Upper lobe of left lung (tissue), 6 donors: ENCODE data around the gene CALN1. TPM values are rescaled to one million over a fixed set of nuclear protein-coding genes. Genes with fewer than 3 reads are reported as not detected.
A peak's percentile ranks its signal among the peaks of the same experiment; 100 is the strongest.

ENCODE experiments used
- ATAC-seq, 2 donors: fragments of 200-7000 bp; cut with Tn5 transposase; one replicate each; pipeline ENCODE4 v1.9.1; 2022; ENCODE audit warnings: mild to moderate bottlenecking in 2 of 2, moderate library complexity in 2 of 2; ENCODE audit not compliant: low FRiP score in 2 of 2
- DNase-seq, 2 donors: peaks; one replicate each; pipeline ENCODE4 v3.0.0-alpha.2; 2019 to 2020
- H3K27ac ChIP-seq, 4 donors: fragments of 200-600 bp; sonication (generic); one replicate each; pipeline ENCODE4 v1.5.1; 2016 to 2019
- H3K27me3 ChIP-seq, 4 donors: fragments of 200-600 bp; sonication (generic); one replicate each; pipeline ENCODE4 v1.5.1; 2017 to 2019
- H3K36me3 ChIP-seq, 4 donors: fragments of 200-600 bp; sonication (generic); one replicate each; pipeline ENCODE4 v1.5.1; 2016 to 2019
- H3K4me1 ChIP-seq, 4 donors: fragments of 200-600 bp; sonication (generic); one replicate each; pipeline ENCODE4 v1.5.1; 2018 to 2019
- H3K4me3 ChIP-seq, 4 donors: fragments of 200-600 bp; sonication (generic); one replicate each; pipeline ENCODE4 v1.5.1; 2017 to 2019; ENCODE audit warnings: mild to moderate bottlenecking in 2 of 4, moderate library complexity in 1 of 4
- H3K9me3 ChIP-seq, 4 donors: fragments of 200-600 bp; sonication (generic); one replicate each; pipeline ENCODE4 v1.5.1; 2018 to 2019
- CTCF ChIP-seq, 6 experiments: fragments of 450-650 bp in 4 of 6; fragments of 200-600 bp in 2 of 6; sonication (generic) in 2 of 6; IDR thresholded peaks; one replicate each; pipeline ENCODE4 v1.5.1; 2016 to 2019; ENCODE audit warnings: antibody characterized with exemption in 6 of 6
- EP300 ChIP-seq, 4 donors: sonication (generic); formaldehyde crosslinking; IDR thresholded peaks; one replicate each; pipeline ENCODE4 v1.5.1; 2017; ENCODE audit warnings: antibody characterized with exemption in 4 of 4, control low read depth in 2 of 4
- POLR2A ChIP-seq, 4 donors: fragments of 450-650 bp; IDR thresholded peaks; one replicate each; pipeline ENCODE4 v1.5.1; 2016 to 2017; ENCODE audit warnings: antibody characterized with exemption in 4 of 4, mild to moderate bottlenecking in 2 of 4
- POLR2AphosphoS5 ChIP-seq, 2 donors: sonication (generic); formaldehyde crosslinking; IDR thresholded peaks; one replicate each; pipeline ENCODE4 v1.5.1; 2017; ENCODE audit warnings: antibody characterized with exemption in 2 of 2
- WGBS, 2 donors: methylation state at CpG; one replicate each; pipeline ENCODE4 v1.1.5; 2017 to 2018; 5-methylcytosine and 5-hydroxymethylcytosine counted together
- total RNA-seq, 6 donors: library from RNA; depleted of rRNA in 4 of 6; stranded (reverse); fragments of >200 nt in 4 of 6; gene quantifications; one replicate each; pipeline versions ENCODE4 v1.1.0 to v1.2.1, GENCODE V29; 2016 to 2021
- donor health status: DM: no; HTN: no; CAD: no; lungs with moderate emphysema.
- donor health status: DM: no; HTN: yes; CAD: no; lungs with severe emphysema.

The CALN1 gene
- total RNA-seq, 6 donors from 2014 or later, result 0.24 to 0.46 TPM; not detected in 4

- DNase-seq, result no peak
- TF ChIP-seq EP300 (IDR thresholded peaks at IDR 0.05), result no peak
- Histone ChIP-seq H3K27me3 (no peaks in the 10 kb centered on the region), H3K4me3 (no peak overlapping the region), H3K4me1 (no peaks in the 10 kb centered on the region), H3K36me3 (no peaks in the 10 kb centered on the region), H3K9me3 (no peaks in the 10 kb centered on the region), H3K27ac (no peak overlapping the region)
- no peak for ATAC-seq
- 69 to 78% methylated on average over 3 of the region's 3 CpGs for WGBS, 2 donors
Observed at GRCh38 chr7:72059925-72060324, 352.2 kb downstream of the CALN1 start.

- Histone ChIP-seq H3K27me3 (no peaks in the 10 kb centered on the region), H3K36me3 (no peaks in the 10 kb centered on the region), H3K4me3 (peak overlapping the region in 1 of 4 donors; percentile 21), H3K27ac (no peak overlapping the region), H3K9me3 (no peaks in the 10 kb centered on the region), H3K4me1 (no peaks in the 10 kb centered on the region)
- DNase-seq (peak in 1 of 2 donors; percentile 37), ATAC-seq (peak in 1 of 2 donors; percentile 51)
- WGBS, 2 donors, result 27 to 40% methylated on average over 8 of the region's 8 CpGs
- TF ChIP-seq POLR2A (IDR thresholded peaks at IDR 0.05) (no peak), CTCF (IDR thresholded peaks at IDR 0.05) (no peak), POLR2AphosphoS5 (IDR thresholded peaks at IDR 0.05) (no peak), EP300 (IDR thresholded peaks at IDR 0.05) (no peak)
Observed at GRCh38 chr7:72058579-72058978, 353.6 kb downstream of the CALN1 start.

DNA sequence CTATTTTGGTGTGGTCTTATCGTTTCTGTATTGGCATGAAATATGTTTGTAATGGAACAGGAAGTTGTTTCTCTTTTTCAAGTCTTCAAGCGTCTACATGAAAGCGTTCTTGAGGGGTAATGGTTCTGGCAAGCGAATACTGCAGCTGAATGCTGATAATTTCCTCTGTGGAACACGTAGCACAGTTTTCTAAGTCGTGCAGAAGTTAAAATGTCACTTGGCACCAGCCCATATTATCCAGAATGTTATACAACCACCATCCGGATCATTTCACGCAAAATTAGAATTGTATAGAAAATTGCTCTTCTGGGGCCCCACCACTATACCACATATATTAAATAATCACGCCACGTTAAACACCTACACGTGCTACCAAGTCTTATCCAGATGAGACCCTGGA, 354.3 kb downstream of the CALN1 start:
- Histone ChIP-seq H3K4me1 (no peaks in the 10 kb centered on the region), H3K27me3 (no peaks in the 10 kb centered on the region), H3K9me3 (no peaks in the 10 kb centered on the region), H3K36me3 (no peaks in the 10 kb centered on the region), H3K4me3 (no peak overlapping the region), H3K27ac (no peak overlapping the region)
- WGBS, 2 donors, result 36 to 45% methylated on average over 11 of the region's 11 CpGs
- DNase-seq (no peak), ATAC-seq (no peak)
- TF ChIP-seq EP300 (IDR thresholded peaks at IDR 0.05), result no peak
- no peak for TF ChIP-seq POLR2A (IDR thresholded peaks at IDR 0.05)
- no peak for TF ChIP-seq POLR2AphosphoS5 (IDR thresholded peaks at IDR 0.05)
- no peak for TF ChIP-seq CTCF (IDR thresholded peaks at IDR 0.05)

DNA sequence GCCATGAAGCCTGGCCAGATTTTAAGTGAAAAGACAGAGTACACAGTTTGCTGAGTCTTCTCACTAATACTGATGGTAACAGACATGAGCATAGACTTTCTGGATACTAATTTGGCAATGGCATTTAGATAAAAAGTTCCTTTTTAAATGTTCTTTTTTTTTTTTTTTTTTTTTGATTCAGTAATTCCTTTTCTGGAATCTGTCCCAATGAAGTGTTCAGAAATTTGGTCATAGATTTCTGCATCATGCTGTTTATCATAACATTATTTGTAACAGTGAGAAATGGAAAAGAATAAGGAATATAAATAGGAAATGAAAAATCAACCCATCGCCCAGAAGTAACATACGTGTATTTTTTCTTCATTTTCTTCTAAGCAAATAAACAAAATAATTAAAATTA, 354.9 kb downstream of the CALN1 start:
- ATAC-seq (no peak), DNase-seq (no peak)
- no peak overlapping the region for H3K27ac ChIP-seq
- H3K36me3 ChIP-seq, result no peaks in the 10 kb centered on the region
- H3K4me1 ChIP-seq, result no peaks in the 10 kb centered on the region
- H3K4me3 ChIP-seq, result no peak overlapping the region
- WGBS, 2 donors, result 71 to 81% methylated on average over 2 of the region's 2 CpGs
- TF ChIP-seq EP300 (IDR thresholded peaks at IDR 0.05), result no peak
- no peak for TF ChIP-seq CTCF (IDR thresholded peaks at IDR 0.05)
- TF ChIP-seq POLR2A (IDR thresholded peaks at IDR 0.05), result no peak
- no peak for TF ChIP-seq POLR2AphosphoS5 (IDR thresholded peaks at IDR 0.05)
- no peaks in the 10 kb centered on the region for H3K9me3 ChIP-seq
- no peaks in the 10 kb centered on the region for H3K27me3 ChIP-seq

DNA sequence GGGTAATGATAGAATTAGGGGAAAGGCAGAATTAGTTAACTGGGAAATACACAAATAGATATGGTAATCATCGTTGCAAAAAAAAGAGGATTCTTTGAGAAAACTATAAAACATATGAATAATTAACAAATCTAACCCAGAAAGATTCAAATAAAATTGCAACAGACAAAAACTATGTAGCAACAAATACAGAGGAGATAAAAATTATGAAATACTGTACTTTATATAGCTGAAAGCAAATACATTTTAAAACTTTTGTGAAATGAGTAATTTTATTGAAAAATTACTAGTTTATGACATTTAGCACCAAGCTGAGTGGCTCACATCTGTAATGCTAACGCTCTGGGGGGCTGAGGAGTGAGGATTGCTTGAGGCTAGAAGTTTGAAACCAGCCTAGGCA, 356.7 kb downstream of the CALN1 start:
- Histone ChIP-seq H3K4me1 (no peaks in the 10 kb centered on the region), H3K27ac (no peak overlapping the region), H3K9me3 (no peaks in the 10 kb centered on the region), H3K36me3 (no peaks in the 10 kb centered on the region), H3K27me3 (no peaks in the 10 kb centered on the region), H3K4me3 (no peak overlapping the region)
- TF ChIP-seq CTCF (IDR thresholded peaks at IDR 0.05), result no peak
- TF ChIP-seq POLR2A (IDR thresholded peaks at IDR 0.05), result no peak
- TF ChIP-seq POLR2AphosphoS5 (IDR thresholded peaks at IDR 0.05), result no peak
- WGBS, 2 donors, result 77 to 78% methylated on average over 2 of the region's 2 CpGs
- no peak for DNase-seq
- no peak for ATAC-seq
